Adrenal gland (tissue), 5 donors: ENCODE measurements around the gene ORC2.
A peak's percentile ranks its signal among the peaks of the same experiment; 100 is the strongest.

Experiments
- POLR2A ChIP-seq, 2 donors: fragments of 450-650 bp; IDR thresholded peaks; one replicate each; pipeline ENCODE4 v1.6.1; 2017; ENCODE audit warnings: antibody characterized with exemption in 2 of 2, mild to moderate bottlenecking in 2 of 2, moderate library complexity in 1 of 2
- TF ChIP-seq, protein P1 (sequence below), 6 experiments: fragments of 450-650 bp in 4 of 6; fragments of 200-600 bp in 2 of 6; sonication (generic) in 1 of 6; IDR thresholded peaks; 1 replicate in 5 of 6; 2 replicates in 1 of 6; pipeline versions ENCODE4 v1.5.1 to v1.8.0; 2016 to 2021; ENCODE audit warnings: antibody characterized with exemption in 6 of 6, mild to moderate bottlenecking in 2 of 6, moderate library complexity in 1 of 6
- donor health status: DM: no; HTN: no; CAD: no.

DNA sequence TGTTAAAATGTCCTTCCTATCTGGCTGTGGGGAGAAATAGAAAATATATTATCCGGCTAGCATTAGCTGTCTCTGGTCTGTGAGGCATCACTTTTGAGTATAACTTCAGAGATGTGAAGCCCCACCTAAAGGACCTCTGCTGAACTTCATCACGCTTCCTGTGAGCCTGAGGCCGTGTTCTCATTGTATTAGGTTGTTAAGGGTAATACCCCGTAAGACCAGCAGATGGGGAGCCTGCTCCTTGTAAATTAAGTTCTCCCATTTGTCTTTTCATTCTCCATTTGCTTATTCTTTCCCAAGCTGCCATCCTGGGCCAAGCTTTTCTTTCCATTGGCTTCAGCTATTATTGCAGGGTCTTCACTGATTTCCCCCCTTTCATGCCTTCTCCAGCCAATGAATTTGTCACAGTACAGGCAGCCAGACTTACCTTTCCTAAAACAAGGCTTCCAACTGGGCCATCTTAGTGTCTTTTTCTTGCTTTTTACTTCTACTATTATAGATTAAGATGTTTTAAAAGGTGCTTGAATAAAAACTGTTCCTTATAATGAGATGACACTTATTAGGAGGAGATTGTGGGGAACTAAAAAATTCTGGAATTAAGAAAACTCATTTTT is 61.9 kb downstream of the ORC2 start:
- TF ChIP-seq, protein P1, sequence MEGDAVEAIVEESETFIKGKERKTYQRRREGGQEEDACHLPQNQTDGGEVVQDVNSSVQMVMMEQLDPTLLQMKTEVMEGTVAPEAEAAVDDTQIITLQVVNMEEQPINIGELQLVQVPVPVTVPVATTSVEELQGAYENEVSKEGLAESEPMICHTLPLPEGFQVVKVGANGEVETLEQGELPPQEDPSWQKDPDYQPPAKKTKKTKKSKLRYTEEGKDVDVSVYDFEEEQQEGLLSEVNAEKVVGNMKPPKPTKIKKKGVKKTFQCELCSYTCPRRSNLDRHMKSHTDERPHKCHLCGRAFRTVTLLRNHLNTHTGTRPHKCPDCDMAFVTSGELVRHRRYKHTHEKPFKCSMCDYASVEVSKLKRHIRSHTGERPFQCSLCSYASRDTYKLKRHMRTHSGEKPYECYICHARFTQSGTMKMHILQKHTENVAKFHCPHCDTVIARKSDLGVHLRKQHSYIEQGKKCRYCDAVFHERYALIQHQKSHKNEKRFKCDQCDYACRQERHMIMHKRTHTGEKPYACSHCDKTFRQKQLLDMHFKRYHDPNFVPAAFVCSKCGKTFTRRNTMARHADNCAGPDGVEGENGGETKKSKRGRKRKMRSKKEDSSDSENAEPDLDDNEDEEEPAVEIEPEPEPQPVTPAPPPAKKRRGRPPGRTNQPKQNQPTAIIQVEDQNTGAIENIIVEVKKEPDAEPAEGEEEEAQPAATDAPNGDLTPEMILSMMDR (IDR thresholded peaks at IDR 0.05), result peak; percentile 58 to 90 (median 84)
- no peak for TF ChIP-seq POLR2A (IDR thresholded peaks at IDR 0.05)
